ENCODE data around the gene EFCAB6. TPM values are rescaled to one million over a fixed set of nuclear protein-coding genes. Genes with fewer than 3 reads are reported as not detected.

Gene EFCAB6
- total RNA-seq, 4 donors from 2014 or later = 2.0 to 8.4 (median 5.7) TPM

- H3K9me3 ChIP-seq = no peaks in the 10 kb centered on the region
- intact Hi-C loops (cut with DNase I; ENCODE audit: low total_unique reads) = no loop called here
- TF ChIP-seq, protein P1, sequence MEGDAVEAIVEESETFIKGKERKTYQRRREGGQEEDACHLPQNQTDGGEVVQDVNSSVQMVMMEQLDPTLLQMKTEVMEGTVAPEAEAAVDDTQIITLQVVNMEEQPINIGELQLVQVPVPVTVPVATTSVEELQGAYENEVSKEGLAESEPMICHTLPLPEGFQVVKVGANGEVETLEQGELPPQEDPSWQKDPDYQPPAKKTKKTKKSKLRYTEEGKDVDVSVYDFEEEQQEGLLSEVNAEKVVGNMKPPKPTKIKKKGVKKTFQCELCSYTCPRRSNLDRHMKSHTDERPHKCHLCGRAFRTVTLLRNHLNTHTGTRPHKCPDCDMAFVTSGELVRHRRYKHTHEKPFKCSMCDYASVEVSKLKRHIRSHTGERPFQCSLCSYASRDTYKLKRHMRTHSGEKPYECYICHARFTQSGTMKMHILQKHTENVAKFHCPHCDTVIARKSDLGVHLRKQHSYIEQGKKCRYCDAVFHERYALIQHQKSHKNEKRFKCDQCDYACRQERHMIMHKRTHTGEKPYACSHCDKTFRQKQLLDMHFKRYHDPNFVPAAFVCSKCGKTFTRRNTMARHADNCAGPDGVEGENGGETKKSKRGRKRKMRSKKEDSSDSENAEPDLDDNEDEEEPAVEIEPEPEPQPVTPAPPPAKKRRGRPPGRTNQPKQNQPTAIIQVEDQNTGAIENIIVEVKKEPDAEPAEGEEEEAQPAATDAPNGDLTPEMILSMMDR (IDR thresholded peaks at IDR 0.05) = no peak
- TF ChIP-seq POLR2A (IDR thresholded peaks at IDR 0.05) = no peak
- no peak overlapping the region for H3K4me3 ChIP-seq
- no peak overlapping the region for H3K27ac ChIP-seq
- DNase-seq = no peak
- no peaks in the 10 kb centered on the region for H3K36me3 ChIP-seq
- no peaks in the 10 kb centered on the region for H3K27me3 ChIP-seq
- H3K4me1 ChIP-seq = no peaks in the 10 kb centered on the region
Measured at GRCh38 chr22:43479301-43479950, 332.7 kb downstream of the EFCAB6 start.

Small RNA genes within 50 kb of the gene (small RNA-seq; reads per million reads assigned to genes)
- not detected for gene HMGN2P9

Other genes with a start within 250 kb of the EFCAB6 start
- 1 to 10 TPM in 1 of 4 donors, not detected in 3; 2.1 TPM for gene SULT4A1, start 50.2 kb upstream of the EFCAB6 start, total RNA-seq
- not detected for gene PNPLA5, start 79.7 kb upstream of the EFCAB6 start, total RNA-seq
- gene PNPLA3, start 111.5 kb upstream of the EFCAB6 start, total RNA-seq = 1 to 10 TPM in 1 of 4 donors, under 1 TPM in 1, not detected in 2; 0.58 to 1.3 TPM
- gene SAMM50, start 143.1 kb upstream of the EFCAB6 start, total RNA-seq = 10 to 100 TPM; 16.2 to 58.2 (median 24.8) TPM
- 10 to 100 TPM; 27.7 to 88.5 (median 41.7) TPM for gene PARVB, start 212.0 kb upstream of the EFCAB6 start, total RNA-seq